ENCODE measurements around the gene ZFP36L1. TPM values are rescaled to one million over a fixed set of nuclear protein-coding genes. Genes with fewer than 3 reads are reported as not detected.
"Not testable (repeated sequence)": the region's sequence is repeated elsewhere in the genome, so short reads cannot be mapped to it uniquely, and the experiment has no call there.

The ZFP36L1 gene
- total RNA-seq, 2 donors from 2014 or later: 95.0 TPM

GRCh38 chr14:68770051-68770450 lies 22.8 kb downstream of the ZFP36L1 start:
- peaks cover 61% of the 10 kb centered on the region for H3K4me1 Mint-ChIP-seq (ENCODE audit: low read depth)
- H3K9me3 Mint-ChIP-seq: peaks cover 0 to 5% of the 10 kb centered on the region in 2 donors
- ATAC-seq (replicated peaks in 1 of 2) (no peak), DNase-seq (no peak)
- H3K27ac Mint-ChIP-seq: no peak overlapping the region
- H3K4me3 Mint-ChIP-seq: no peak overlapping the region
- peaks cover 0 to 3% of the 10 kb centered on the region in 2 donors for H3K36me3 Mint-ChIP-seq (ENCODE audit: insufficient read depth in 2 of 2)
- H3K27me3 Mint-ChIP-seq (ENCODE audit: low read depth): no peaks in the 10 kb centered on the region

- peaks cover 55% of the 10 kb centered on the region for H3K4me1 Mint-ChIP-seq (ENCODE audit: low read depth)
Measured at GRCh38 chr14:68768316-68768715, 24.6 kb downstream of the ZFP36L1 start.

GRCh38 chr14:68767248-68767645 lies 25.6 kb downstream of the ZFP36L1 start:
- Mint-ChIP-seq H3K36me3 (ENCODE audit: insufficient read depth in 2 of 2) (no peaks in the 10 kb centered on the region), H3K9me3 (no peaks in the 10 kb centered on the region), H3K4me1 (ENCODE audit: low read depth) (peaks cover 47% of the 10 kb centered on the region), H3K27me3 (ENCODE audit: low read depth) (no peaks in the 10 kb centered on the region), H3K27ac (no peak overlapping the region), H3K4me3 (no peak overlapping the region)
- ATAC-seq (replicated peaks in 1 of 2): peak in 1 of 2 donors; percentile 20
- no peak for DNase-seq

More at GRCh38 chr14:68768316-68768715, 24.6 kb downstream of the ZFP36L1 start:
- ATAC-seq (replicated peaks in 1 of 2): no peak
- H3K9me3 Mint-ChIP-seq: no peaks in the 10 kb centered on the region
- no peaks in the 10 kb centered on the region for H3K27me3 Mint-ChIP-seq (ENCODE audit: low read depth)
- no peak overlapping the region for H3K4me3 Mint-ChIP-seq
- H3K27ac Mint-ChIP-seq: no peak overlapping the region
- H3K36me3 Mint-ChIP-seq (ENCODE audit: insufficient read depth in 2 of 2): no peaks in the 10 kb centered on the region
- no peak for DNase-seq

- H3K4me1 Mint-ChIP-seq (ENCODE audit: low read depth): peaks cover 42% of the 10 kb centered on the region
- peak; percentile 88 to 91 for ATAC-seq (replicated peaks in 1 of 2)
- DNase-seq: peak; percentile 49 to 55
- H3K27ac Mint-ChIP-seq: no peak overlapping the region
- H3K9me3 Mint-ChIP-seq: no peaks in the 10 kb centered on the region
- no peak overlapping the region for H3K4me3 Mint-ChIP-seq
- no peaks in the 10 kb centered on the region for H3K27me3 Mint-ChIP-seq (ENCODE audit: low read depth)
- no peaks in the 10 kb centered on the region for H3K36me3 Mint-ChIP-seq (ENCODE audit: insufficient read depth in 2 of 2)
Measured at GRCh38 chr14:68766299-68767247, 26.3 kb downstream of the ZFP36L1 start.

GRCh38 chr14:68763843-68764242 lies 29.0 kb downstream of the ZFP36L1 start:
- not testable (repeated sequence) for H3K27ac Mint-ChIP-seq; H3K4me3 Mint-ChIP-seq; DNase-seq; ATAC-seq (replicated peaks in 1 of 2); H3K27me3 Mint-ChIP-seq (ENCODE audit: low read depth); H3K9me3 Mint-ChIP-seq; H3K36me3 Mint-ChIP-seq (ENCODE audit: insufficient read depth in 2 of 2)
- H3K4me1 Mint-ChIP-seq (ENCODE audit: low read depth): peaks cover 33% of the 10 kb centered on the region

- Mint-ChIP-seq H3K9me3 (no peaks in the 10 kb centered on the region), H3K27ac (no peak overlapping the region)
- no peak for DNase-seq
Measured at GRCh38 chr14:68762953-68763764, 29.7 kb downstream of the ZFP36L1 start.

GRCh38 chr14:68761391-68761790 lies 31.5 kb downstream of the ZFP36L1 start:
- Mint-ChIP-seq H3K4me3 (no peak overlapping the region), H3K4me1 (ENCODE audit: low read depth) (peaks cover 31% of the 10 kb centered on the region), H3K36me3 (ENCODE audit: insufficient read depth in 2 of 2) (no peaks in the 10 kb centered on the region), H3K27ac (no peak overlapping the region), H3K9me3 (no peaks in the 10 kb centered on the region), H3K27me3 (ENCODE audit: low read depth) (no peaks in the 10 kb centered on the region)
- DNase-seq (no peak), ATAC-seq (replicated peaks in 1 of 2) (no peak)

More at GRCh38 chr14:68762953-68763764, 29.7 kb downstream of the ZFP36L1 start:
- Mint-ChIP-seq H3K4me1 (ENCODE audit: low read depth) (peaks cover 35% of the 10 kb centered on the region), H3K27me3 (ENCODE audit: low read depth) (no peaks in the 10 kb centered on the region), H3K4me3 (no peak overlapping the region), H3K36me3 (ENCODE audit: insufficient read depth in 2 of 2) (no peaks in the 10 kb centered on the region)
- ATAC-seq (replicated peaks in 1 of 2): no peak

- H3K9me3 Mint-ChIP-seq: no peaks in the 10 kb centered on the region
- no peak overlapping the region for H3K27ac Mint-ChIP-seq
- no peaks in the 10 kb centered on the region for H3K27me3 Mint-ChIP-seq (ENCODE audit: low read depth)
- H3K4me3 Mint-ChIP-seq: no peak overlapping the region
- no peaks in the 10 kb centered on the region for H3K36me3 Mint-ChIP-seq (ENCODE audit: insufficient read depth in 2 of 2)
- no peak for DNase-seq
- H3K4me1 Mint-ChIP-seq (ENCODE audit: low read depth): peaks cover 24% of the 10 kb centered on the region
- ATAC-seq (replicated peaks in 1 of 2): no peak
Measured at GRCh38 chr14:68760761-68761160, 32.1 kb downstream of the ZFP36L1 start.

GRCh38 chr14:68759937-68760336 lies 32.9 kb downstream of the ZFP36L1 start:
- Mint-ChIP-seq H3K4me1 (ENCODE audit: low read depth) (peaks cover 17% of the 10 kb centered on the region), H3K27ac (no peak overlapping the region), H3K4me3 (no peak overlapping the region), H3K36me3 (ENCODE audit: insufficient read depth in 2 of 2) (no peaks in the 10 kb centered on the region), H3K9me3 (no peaks in the 10 kb centered on the region), H3K27me3 (ENCODE audit: low read depth) (no peaks in the 10 kb centered on the region)
- DNase-seq: no peak
- no peak for ATAC-seq (replicated peaks in 1 of 2)

- DNase-seq (no peak), ATAC-seq (replicated peaks in 1 of 2) (no peak)
- H3K27me3 Mint-ChIP-seq (ENCODE audit: low read depth): no peaks in the 10 kb centered on the region
- no peak overlapping the region for H3K4me3 Mint-ChIP-seq
- peaks cover 17% of the 10 kb centered on the region for H3K4me1 Mint-ChIP-seq (ENCODE audit: low read depth)
- no peak overlapping the region for H3K27ac Mint-ChIP-seq
- H3K36me3 Mint-ChIP-seq (ENCODE audit: insufficient read depth in 2 of 2): no peaks in the 10 kb centered on the region
- H3K9me3 Mint-ChIP-seq: no peaks in the 10 kb centered on the region
Measured at GRCh38 chr14:68759017-68759560, 33.8 kb downstream of the ZFP36L1 start.

GRCh38 chr14:68758301-68758700 lies 34.6 kb downstream of the ZFP36L1 start:
- H3K4me1 Mint-ChIP-seq (ENCODE audit: low read depth): peaks cover 17% of the 10 kb centered on the region
- no peaks in the 10 kb centered on the region for H3K9me3 Mint-ChIP-seq
- H3K27me3 Mint-ChIP-seq (ENCODE audit: low read depth): no peaks in the 10 kb centered on the region
- no peaks in the 10 kb centered on the region for H3K36me3 Mint-ChIP-seq (ENCODE audit: insufficient read depth in 2 of 2)
- ATAC-seq (replicated peaks in 1 of 2): no peak
- DNase-seq: no peak
- no peak overlapping the region for H3K4me3 Mint-ChIP-seq
- H3K27ac Mint-ChIP-seq: no peak overlapping the region

GRCh38 chr14:68757618-68758081 lies 35.2 kb downstream of the ZFP36L1 start:
- ATAC-seq (replicated peaks in 1 of 2): no peak
- DNase-seq: no peak
- Mint-ChIP-seq H3K4me3 (no peak overlapping the region), H3K36me3 (ENCODE audit: insufficient read depth in 2 of 2) (no peaks in the 10 kb centered on the region), H3K27me3 (ENCODE audit: low read depth) (no peaks in the 10 kb centered on the region), H3K4me1 (ENCODE audit: low read depth) (peaks cover 17% of the 10 kb centered on the region), H3K9me3 (no peaks in the 10 kb centered on the region), H3K27ac (no peak overlapping the region)

- ATAC-seq (replicated peaks in 1 of 2) (no peak), DNase-seq (no peak)
- H3K4me3 Mint-ChIP-seq: no peak overlapping the region
- no peak overlapping the region for H3K27ac Mint-ChIP-seq
- no peaks in the 10 kb centered on the region for H3K9me3 Mint-ChIP-seq
- peaks cover 17% of the 10 kb centered on the region for H3K4me1 Mint-ChIP-seq (ENCODE audit: low read depth)
- H3K36me3 Mint-ChIP-seq (ENCODE audit: insufficient read depth in 2 of 2): no peaks in the 10 kb centered on the region
- H3K27me3 Mint-ChIP-seq (ENCODE audit: low read depth): no peaks in the 10 kb centered on the region
Measured at GRCh38 chr14:68756734-68757133, 36.1 kb downstream of the ZFP36L1 start.
